HPDE6-E6E7 (cell line): Measurements from ENCODE around the gene SPAAR.
"Not testable (repeated sequence)": the region's sequence is repeated elsewhere in the genome, so short reads cannot be mapped to it uniquely, and the experiment has no call there.

Experiments used
- DNase-seq: peaks from one replicate; pipeline ENCODE4 v3.0.0; 2011; ENCODE audit warnings: missing footprints; ENCODE audit errors: extremely low spot score

SPAAR gene

GRCh38 chr9:35904338-35904737 is 5.0 kb upstream of the SPAAR start:
- DNase-seq, result no peak

GRCh38 chr9:35905051-35905781 is 4.1 kb upstream of the SPAAR start:
- DNase-seq, result peak; percentile 54

DNA sequence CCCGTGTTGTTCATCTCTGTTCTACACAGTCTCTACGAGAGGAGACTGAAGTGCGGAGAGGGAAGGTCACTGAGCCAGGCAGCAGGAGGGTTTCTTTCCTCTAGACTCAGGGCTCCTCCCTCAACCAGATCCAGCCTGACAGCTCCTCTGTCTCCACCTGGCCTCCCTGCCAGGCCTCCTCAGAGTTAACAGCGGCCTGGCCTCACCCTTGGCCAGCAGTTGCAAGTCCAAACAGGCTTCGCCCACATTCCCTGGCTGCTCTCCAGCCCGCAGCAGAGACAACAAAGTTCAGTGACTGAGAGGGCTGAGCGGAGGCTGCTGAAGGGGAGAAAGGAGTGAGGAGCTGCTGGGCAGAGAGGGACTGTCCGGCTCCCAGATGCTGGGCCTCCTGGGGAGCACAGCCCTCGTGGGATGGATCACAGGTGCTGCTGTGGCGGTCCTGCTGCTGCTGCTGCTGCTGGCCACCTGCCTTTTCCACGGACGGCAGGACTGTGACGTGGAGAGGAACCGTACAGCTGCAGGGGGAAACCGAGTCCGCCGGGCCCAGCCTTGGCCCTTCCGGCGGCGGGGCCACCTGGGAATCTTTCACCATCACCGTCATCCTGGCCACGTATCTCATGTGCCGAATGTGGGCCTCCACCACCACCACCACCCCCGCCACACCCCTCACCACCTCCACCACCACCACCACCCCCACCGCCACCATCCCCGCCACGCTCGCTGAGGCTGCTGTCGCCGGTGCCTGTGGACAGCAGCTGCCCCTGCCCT is 3.2 kb upstream of the SPAAR start, which contains the start of gene HRCT1:
TSS of gene HRCT1 (plus strand) at position 291 of the 768 bp plus-strand sequence. CDS start at position 377, 86 bp downstream.
- peak; percentile 80 for DNase-seq

GRCh38 chr9:35906923-35907699 is 2.2 kb upstream of the SPAAR start:
- no peak for DNase-seq

GRCh38 chr9:35907711-35908503 is 1.4 kb upstream of the SPAAR start:
- DNase-seq, result peak; percentile 71

- no peak for DNase-seq
These were observed 675 bp upstream of the SPAAR start for GRCh38 chr9:35908504-35909125.

DNA sequence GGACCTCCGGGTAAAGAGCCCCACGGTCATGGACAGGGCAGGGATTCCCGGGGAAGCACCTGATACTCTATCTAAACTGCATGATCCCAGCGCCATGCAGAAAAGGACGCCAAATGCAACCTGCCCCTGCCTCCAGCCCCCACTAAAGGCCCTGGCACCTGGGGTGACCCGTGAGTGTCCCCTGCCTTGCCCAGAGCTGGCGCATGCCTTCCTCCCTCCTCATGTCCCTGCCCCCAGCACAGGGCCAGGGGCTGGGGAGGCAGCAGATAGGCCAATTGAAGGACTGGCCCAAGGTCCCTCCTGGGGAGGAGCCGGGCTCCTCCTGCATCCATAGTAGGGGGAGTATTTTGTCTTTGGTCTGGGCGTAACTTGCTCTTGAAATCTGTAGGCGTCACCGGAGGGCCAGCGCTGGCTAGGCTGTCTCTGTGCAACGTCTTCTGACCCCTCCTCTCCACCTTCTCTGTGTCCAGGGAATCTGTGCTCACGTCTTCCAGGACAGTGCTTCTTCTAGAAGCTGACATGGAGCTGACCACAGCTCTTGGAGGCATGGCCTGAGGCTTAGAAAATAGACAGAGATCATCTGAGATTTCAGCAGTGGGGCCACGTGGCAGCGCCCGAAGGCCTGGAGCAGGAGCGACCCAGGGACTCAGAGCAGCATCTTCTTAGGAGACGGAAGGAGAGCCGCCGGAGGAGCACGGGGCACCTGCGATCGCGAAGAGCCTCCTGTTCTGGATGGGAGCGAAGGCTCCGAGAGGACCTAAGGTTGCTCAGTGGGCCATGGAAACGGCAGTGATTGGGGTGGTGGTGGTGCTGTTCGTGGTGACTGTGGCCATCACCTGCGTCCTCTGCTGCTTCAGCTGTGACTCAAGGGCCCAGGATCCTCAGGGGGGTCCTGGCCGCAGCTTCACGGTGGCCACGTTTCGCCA is 660 bp downstream of the SPAAR start:
- DNase-seq, result no peak

GRCh38 chr9:35910613-35911359 is 1.5 kb downstream of the SPAAR start:
- peak; percentile 61 for DNase-seq

- no peak for DNase-seq
These were observed 2.4 kb downstream of the SPAAR start for GRCh38 chr9:35911690-35912089.

GRCh38 chr9:35912791-35913400 is 3.6 kb downstream of the SPAAR start:
- DNase-seq, result no peak

GRCh38 chr9:35913429-35913828 is 4.1 kb downstream of the SPAAR start:
- not testable (repeated sequence) for DNase-seq

DNA sequence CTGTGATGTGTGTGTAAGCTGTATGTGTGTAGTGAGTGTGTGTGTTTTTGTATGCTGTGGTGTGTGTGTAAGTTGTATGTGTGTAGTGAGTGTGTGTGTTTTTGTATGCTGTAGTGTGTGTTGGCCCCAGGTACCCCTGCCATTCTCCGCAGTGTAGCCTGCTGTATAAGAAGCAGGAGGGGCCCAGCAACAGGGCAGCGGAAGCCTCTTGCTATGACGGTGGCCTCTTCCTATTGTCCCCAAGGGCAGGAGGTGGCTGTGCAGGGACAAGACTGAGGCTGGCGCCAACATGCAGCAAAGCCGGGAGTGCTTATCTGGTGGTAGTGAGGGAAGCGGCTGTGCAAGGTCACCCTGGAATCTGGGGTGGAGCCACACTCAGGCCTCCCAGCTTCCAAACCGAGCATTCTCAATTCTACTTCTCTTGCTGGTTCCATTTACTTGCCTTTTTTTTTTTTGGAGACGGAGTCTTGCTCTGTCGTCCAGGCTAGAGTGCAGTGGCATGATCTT is 5.1 kb downstream of the SPAAR start:
- DNase-seq, result no peak

DNA sequence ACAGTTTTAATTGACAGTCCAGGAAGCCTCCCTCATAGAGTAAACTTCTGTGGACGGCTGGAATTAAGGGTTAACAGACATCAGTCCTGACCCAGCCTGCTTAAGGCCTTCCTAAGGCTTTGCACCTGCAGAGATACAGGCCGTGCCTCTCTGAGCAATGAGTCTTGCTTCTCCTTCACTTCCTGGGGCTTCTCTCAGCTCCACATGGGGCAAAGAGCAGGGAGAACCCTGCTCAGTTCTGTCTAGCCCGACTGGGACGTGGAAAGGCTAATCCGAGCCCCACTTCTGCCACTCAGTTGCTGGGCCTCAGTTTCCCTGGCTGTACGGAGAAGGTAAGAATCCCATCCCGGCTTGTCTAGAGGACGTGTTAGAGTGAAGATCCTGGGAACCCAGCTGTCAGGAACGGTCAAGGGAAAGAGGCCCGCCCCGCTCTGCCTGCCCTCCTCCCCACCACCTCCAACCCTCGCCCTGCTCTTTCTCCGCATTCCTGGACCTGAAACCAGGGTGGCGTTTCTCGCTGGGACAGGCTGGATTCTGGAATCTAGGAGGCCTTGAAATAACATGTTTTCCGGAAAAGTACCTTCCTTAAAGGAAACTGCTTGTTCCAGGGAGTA is 6.5 kb downstream of the SPAAR start:
- no peak for DNase-seq

- DNase-seq, result no peak
These were observed 8.0 kb downstream of the SPAAR start for GRCh38 chr9:35917261-35917660.

DNA sequence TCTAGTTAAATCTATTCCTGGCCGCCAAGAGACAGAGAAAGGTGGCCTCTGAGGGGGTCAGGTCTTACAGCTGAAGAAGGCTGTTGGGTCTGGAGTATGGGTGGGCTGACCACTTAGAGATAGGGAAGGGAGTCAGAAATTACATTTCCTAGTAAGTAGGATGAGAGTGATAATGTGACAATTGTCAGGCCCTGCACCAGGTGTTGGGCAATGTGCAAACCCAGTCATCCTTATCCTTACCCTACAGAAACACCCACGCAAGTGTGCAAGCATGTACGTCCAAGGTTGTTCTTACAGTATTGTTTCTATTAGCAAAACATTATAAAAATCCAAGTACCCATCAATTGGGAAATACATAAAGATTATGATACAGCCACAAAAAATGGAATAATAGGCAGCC is 9.5 kb downstream of the SPAAR start:
- no peak for DNase-seq

- DNase-seq, result no peak
These were observed 10.1 kb downstream of the SPAAR start for GRCh38 chr9:35919212-35920008.

GRCh38 chr9:35920051-35920620 is 10.8 kb downstream of the SPAAR start:
- no peak for DNase-seq
